ENCODE results near the gene RNF152.

Gene RNF152

DNA sequence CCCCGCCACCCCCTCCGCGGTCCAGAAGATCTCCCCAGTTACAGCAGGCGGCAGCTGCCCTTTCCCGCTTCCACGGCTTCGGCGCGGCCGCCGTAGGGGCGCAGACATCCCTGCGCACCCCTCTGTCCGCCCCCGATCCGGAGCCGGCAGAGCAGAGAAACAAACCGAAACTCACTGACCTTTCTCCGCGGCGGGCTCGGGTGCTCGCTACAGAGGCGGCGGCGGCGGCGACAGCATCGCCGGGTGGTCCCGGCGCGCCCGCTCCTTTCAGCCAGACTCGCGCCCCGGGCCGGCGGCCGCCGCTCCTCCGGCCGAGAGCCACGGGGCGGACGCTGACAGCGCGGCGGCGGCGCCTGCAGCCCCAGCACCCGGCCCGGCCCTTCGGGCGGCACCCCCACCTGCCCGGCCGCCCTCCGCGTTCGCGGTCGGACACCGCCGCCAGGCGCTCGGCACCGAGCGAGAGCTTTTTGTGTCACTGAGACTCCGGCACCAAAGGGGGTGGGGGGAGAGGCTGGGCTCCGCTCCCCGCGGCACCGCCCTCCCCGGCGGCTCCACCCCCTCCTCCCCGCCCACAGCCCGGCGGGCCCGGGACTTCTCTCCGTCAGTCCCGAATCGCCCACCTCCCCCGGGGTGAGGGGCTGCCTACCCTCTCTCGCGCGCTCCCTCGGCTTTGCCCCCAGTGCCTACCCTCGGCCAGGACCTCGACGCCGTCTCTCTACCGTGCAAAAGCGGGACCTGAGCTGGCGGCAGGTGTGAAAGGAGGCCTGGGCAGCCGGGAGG lies 1.4 kb upstream of the RNF152 start:
- peak; percentile 21 for DNase-seq

DNA sequence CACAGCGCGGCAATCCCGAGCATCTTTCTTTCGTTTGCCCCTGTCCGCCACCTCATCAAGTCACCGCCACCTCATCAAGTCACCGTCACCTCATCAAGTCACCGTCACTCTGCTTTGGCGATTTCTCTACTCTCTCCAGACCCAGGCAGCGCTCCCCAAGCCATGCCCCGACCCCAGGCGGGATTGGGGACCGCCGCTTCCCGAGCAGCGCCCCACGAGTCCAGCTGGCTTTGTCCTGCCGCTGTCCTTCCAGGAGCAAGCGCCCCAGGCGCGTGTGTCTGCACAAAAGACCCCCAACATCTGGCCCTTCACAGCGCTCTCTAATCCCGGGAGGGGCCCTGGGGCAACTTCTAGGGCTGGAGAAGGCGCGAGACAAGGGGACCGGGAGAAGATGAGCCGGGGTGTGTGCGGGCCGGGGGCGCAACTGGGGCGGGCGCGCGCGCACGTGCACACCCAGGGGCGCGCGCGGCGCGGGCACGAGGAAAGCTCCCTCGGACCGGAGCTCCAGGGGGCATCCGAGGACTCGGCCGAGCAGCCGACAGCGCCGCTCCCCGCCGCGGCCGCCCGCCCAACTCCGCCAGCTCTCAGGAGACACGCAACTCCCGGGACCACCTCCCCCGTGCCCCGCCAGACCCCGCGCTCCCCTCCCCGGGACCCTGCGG lies 633 bp upstream of the RNF152 start:
- DNase-seq, result no peak

DNA sequence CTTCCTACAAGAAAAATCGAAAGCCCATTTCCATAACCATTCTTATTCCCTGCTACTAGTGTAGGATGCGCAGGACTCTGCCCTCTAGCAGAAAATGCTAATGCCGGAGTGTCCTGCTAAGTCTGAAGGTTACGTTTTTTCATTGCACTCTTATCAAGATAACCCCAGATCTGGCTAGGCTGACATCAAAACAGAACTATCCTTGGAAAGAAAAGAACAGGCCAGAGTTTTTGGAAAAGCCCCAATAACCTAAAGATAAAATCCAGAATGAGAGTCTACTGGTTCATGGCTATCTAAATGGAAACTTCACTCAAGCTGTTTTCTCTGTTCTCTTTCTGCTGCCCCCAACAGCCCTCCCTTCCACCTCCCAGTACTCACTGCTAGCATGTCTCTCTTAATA lies 913 bp downstream of the RNF152 start:
- no peak for DNase-seq

DNA sequence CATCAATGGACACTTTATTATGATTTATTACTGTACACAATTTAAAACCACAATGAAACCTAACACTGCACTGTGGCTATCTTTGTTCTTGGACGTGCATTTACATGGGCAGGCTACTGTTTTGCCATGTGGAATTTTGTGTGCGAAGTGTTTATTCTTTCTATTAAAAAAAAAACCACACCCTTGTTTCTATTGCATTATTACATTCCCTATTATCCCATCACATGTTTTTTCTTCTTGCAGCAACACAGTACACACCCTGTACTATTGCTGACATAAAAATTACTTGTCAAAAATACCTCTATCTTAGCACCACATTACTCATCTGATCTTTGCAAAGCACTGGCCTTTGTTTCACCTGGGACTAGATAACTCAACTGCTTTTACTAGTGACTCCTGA lies 1.5 kb downstream of the RNF152 start:
- no peak for DNase-seq

DNA sequence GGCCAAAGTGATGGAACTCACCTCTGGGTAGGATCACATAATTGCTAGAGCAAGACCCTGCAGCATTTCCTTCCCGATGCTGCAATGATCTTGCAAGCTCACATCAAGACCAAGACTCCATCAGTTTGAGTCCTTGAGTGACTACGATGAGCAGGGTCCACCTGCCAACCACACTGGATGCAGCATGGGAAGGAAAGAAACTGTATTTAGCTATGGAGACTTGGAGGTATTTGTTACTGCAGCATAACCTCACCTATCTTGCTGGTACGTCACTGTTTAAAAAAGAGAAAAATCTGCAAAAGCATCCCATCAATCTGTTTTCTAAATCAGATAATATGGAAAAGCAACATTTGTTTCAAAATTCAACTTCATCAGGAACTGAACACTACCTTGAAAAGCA lies 2.5 kb downstream of the RNF152 start:
- no peak for DNase-seq

DNA sequence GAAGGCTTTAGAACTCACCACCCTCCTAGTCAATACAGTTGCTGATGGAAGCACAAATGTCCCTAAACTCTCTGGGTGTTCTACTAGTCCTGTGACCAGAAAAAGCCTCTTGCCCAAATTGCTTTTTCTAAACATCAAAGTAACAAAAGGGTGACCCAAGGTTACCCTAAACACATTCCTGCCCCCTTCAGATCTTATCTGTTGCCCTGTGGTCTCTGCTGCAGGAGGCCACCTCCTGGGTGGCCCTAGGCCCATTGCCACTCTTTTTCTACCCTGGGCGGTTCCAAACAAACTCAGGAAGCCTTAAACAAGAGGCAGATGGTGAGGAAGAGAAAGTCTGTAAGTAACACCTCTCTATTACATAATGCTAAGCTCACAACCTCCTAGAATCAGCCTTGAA lies 3.3 kb downstream of the RNF152 start:
- no peak for DNase-seq

DNA sequence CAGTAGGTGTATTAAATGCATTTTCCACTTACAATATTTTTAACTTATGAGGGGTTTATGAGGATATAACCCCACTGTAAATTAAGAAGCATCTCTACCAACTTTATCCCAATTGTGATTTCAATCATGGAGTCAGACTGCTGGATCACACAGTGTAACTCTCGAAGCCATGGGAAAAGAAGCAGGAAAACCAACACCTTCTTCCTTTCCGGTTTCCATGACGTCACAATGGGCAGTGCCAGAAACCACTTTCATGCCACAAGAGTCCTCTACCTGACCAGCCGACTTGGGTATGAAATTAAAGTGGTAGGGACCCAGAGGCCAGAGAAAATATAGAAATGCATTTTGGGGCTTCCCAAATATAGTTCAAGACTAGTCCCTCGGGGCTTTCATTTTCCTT lies 4.2 kb downstream of the RNF152 start:
- DNase-seq, result no peak

DNA sequence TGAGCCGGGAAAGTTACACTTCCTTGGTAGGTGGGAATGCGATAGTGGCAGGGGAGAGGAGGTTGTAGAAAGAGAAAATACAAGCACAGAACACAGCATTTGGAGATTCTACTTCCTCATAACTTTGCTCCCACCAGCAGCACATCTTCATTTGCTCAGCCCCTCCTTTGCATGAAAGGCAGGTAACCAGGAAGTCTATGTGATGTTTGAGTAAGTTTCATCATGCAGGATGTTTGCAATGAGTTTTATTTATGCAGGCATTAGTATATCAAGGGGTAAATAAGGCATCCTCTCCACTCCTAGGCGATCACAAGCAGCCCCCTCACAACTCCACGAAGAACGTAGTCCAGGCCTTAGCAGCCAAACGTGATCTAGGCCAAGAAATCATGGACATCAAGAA lies 5.0 kb downstream of the RNF152 start:
- DNase-seq, result no peak

DNA sequence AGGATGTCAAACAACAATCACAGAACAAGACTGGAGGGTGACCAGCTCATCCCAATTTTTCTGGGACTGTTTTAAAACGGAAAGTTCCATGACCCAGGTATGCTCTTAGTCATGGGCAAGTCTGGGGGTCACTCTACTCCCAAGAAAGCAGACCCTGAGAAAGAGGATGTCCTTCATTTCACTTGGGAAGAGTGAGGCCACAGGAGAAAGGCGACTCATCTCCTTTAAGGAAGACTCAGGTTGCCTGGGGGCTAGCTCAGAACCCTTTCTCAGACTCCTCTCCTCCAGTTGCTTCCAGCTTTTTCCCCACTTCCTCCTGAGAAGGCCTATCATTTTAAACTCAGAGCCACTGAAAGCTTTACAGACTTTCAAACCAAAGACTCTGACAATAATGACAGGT lies 9.3 kb downstream of the RNF152 start:
- DNase-seq, result no peak

DNA sequence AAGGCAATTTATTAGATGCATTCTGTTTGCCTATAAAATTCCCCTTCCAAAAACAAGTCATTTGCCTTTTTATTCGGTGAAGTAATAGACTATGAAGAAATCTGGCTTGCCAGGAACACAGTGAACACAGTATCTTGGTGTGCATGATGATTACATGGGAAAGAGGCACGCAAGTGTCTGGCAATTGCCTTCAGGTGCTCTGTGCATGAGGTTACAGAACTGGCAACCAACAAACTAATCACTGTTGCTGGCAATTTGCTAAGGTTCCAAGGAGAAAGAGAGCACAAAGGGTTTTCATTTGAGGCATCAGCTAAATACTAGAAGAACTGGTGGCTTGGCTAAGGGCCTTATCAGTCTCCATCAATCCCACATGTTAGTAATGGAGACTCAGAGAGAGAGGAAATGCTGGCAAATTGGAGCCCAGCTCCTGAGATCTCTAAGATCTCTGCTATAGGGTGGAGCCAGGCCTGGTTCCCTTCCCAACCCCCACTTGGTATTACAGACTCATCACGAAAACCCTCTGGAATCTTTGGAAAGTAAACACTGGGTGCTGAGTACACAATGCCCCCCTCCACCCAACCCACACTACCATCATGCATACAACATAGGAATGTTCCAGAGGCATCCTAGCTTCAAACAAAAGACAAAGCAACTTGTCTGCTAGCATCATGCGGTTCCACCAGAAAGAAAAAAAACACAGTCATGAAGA lies 10.4 kb downstream of the RNF152 start:
- no peak for DNase-seq

DNA sequence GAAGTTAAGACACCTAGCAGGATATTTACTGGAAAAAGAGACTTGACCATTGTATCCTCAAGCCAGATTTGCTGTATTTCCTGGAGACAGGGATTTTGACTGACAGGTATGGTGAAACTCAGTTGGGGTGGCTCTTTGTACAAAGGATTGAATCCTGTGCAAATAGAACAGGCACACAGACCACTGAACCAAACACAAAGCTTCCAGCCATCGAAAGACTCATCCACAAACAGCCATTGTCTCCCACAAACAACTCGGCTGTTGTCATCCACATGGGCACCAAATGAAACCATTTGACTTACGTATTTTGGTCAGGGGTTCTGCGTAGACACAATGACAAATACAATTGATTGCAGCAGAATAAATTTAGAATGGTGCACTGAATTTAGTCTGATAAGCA lies 15.9 kb downstream of the RNF152 start:
- no peak for DNase-seq

DNA sequence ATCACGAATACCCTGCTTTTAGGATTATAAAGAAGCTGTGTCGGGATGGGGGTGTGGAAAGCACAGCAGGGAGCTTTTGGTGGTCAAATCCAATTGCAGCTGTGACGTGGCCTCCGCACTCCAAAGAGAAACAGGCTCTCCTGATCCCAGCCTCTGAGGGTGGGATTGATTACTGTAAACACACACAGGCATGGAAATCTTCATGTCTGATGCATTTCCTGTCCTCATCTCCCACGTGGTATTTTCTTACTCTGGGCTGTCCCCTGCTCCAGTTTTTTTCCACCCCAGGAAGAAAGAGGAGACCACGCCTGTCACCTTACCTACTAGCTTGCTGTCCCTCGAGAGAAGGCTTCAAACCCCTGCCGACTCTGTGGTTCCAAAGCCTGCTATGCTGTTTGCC lies 22.7 kb downstream of the RNF152 start:
- DNase-seq, result no peak

DNA sequence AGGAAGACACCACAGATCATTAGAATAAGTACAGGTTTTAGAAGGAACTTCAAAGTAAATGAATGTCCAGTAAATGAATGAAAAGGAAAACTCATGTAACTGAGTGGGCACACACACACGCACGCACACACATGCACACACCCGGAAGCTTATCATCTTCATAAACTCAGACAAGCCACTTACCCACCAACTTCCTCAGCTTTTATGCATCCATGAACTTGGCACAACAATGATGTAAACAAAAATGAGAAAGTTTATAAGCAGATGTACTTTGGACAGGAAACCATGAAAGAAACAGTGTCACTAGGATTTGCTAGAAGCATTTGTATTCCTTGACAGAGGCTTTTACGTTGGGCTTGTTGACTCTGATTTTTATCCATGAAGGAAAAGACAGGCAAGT lies 23.2 kb downstream of the RNF152 start:
- DNase-seq, result no peak

DNA sequence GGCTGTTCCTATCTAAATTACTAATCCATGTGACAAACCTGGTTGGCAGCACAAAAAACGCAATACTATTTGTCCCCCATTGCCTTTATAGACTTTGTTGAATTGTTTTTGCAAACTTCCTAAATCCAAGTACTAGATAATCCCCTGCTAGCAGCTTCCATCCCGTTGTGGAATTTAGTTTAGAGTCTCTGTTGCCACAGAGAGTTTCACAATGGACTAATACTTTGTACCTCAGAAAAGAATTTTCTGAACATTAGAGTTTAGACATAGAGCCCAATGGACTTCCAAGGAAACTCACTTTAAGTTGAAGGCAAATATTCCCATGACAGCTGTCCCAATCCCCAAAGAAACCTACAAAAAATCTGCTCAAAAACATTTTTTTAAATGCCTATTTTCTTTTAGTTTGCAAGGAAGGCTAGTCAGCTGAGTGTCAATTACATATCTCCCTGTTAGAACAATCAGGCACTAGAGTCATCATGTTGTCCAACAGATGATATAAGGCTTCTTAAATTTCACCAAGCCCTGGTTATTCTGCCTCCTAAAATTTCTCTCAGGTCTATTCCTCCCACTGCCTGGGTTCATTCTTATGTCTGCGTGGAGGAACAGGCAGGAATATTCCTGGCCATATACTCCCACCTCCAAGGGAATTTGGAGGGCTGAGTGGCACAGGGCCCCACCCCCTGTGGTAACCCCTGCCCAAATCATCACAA lies 27.2 kb downstream of the RNF152 start:
- DNase-seq, result no peak

DNA sequence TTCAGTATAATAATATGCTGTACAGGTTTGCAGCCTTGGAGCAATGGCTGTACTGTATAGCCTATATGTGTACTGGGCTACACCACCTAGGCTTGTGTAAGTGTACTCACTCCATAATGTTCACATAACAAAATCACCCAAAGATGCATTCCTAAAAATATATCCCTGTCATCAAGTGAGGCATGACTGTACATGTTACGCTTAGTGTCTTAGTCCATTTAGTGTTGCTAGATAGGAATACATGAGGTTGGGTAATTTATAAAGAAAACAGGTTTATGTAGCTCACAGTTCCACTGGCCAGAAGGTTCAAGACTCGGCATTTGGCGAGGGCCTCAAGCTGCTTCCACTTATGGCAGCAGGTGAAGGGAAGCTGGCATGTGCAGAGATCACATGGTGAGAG lies 31.4 kb downstream of the RNF152 start:
- no peak for DNase-seq

DNA sequence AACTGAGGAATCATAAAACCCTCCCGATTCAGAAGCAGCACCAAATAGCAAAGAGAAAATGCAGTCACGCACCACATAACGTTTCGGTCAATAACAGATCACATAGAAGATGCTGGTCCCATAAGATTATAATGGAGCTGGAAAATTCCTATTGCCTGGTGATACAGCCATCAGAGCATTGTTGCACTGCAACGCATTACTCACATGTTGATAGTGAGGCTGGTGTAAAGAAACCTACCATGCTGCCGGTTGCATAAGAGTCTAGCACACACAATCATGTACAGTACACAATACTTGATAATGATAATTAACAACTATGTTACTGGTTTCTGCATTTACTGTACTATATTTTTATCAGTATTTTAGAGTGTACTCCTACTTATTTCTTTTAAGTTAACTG lies 32.5 kb downstream of the RNF152 start:
- no peak for DNase-seq

DNA sequence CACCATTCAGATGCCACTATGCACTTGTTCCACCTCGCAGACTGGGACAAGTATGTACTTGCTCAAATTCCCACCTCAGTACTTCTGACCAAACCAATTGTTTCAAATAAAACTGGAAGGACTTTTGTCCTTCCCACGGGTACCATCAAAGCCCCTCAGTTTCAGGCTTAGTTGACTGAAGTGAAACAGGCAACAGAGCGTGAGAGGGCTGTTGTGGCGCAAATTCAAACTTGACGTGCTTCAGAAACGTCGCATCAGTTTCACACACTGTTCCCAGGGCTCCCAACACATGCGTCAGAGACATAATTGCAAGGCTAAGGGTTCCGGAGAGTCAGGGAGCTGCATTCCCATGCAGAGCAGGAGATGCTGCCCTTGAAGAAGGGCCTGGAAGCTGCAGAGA lies 33.7 kb downstream of the RNF152 start:
- no peak for DNase-seq

DNA sequence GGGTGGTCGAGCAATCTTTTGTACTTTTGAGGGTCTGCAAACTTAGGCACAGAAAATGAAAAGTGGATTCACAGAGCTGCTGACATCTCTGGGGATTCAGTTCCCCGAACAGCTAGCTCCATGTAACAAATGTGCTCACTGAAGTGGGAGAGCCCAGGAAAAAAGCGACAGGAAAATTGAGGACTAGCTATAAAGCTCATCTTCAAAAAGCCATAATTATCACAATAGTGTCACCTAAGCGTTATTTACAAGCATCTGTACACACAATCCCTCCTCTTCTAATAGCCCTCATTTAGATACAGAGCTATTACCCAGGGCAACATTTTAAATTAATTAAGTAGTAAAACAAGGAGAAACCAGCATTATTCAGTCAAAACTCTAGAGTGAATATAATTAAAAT lies 36.1 kb downstream of the RNF152 start:
- DNase-seq, result no peak

DNA sequence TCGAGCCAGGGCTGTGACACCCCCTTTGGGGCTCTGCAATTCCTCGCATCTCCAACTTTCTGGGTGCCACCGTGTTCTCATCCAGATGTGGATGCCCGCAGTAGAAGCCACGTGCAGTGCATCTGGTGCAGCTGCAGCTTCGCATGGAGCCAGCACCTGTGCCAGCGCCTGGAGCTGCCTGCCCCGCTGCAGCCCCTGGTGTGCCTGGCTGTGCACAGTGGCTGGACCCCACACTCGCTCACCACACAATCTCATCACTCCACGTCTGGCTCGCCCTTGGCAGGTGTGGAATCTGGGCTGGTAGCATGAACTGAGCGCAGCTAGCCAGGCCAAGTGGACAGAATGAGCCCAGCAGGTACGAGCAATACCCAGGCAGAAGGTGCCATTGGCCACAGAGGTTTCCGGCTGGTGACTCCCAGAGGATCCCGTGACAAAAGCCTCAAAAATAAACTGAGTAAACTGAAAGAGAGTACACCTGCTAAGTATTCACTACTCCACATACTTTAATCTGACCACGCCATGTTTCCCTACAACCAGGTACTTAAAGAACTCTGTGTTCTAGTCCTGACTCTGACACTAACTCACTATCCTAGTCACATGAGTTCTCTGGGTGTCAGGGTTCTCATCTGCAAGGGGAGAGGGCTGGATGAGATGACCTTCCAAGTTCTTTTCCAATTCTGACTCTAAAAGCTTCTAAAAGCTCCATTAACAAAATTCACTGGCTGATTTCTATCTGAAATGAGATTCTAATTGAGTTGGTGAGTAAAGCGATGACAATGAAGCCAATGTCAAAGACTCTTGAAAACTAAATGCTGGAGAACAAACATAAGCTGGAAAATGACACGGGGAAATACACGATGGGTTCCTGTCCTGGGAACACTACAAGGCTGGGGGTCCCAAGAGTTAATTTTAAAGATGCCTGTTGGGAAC lies 37.1 kb downstream of the RNF152 start:
- no peak for DNase-seq

DNA sequence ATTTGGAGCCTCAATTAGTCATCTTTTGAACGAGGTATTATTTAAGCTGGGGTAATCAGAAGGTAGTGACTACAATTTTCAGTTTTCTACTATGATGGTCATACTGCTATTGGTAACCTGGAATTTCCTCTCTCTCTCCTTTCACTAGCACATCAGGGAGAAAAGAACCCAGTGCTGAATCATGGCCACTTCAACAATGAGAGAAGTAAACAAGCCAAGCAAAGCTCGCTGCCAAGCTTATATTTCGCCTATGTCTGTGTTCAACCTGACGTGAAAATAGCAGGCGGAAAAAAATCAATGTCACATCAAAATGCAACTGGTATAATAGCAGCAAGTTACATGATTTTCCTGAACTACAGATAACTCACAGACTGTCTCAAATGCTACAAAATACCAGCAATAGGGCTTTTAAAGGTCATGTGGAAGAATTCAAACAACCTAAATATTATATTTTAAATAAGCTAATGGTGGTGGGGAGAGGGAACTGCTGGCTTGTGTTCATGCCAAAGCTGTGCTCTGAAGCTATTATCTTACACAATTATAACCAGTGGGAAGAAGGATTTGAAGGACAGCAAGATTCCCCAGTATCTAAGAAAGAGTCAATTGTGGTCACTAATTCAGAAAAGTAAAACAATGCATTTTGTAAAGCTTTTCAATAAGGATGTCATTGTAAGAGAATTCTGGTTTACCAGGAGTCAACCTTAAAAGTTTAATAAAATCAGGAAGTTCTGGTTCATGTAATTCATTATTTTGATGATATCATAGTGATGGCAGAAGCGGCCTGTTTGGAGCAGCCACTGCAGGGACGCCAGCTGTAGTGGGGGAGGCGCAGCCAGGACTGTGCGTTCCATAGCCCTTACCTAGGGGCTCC lies 38.0 kb downstream of the RNF152 start:
- DNase-seq, result peak; percentile 8

DNA sequence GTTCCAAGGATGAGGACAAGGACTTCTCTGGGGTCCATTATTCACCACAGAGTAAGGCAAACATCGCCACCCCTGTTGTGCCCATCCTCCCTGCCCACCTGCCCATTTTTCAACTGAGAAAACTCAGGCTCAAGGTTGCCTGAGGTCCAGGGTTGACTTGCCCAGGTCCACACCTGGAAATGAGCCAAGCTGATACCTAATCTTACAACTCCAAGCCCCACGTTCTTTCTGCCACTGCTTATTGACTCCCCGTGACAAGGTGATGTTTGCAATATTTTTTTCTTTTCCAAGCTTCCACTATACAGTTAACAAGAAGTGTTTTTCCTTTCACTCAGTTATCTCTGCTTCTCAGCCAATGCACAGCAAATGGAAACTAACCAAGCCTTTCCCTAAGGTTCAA lies 39.0 kb downstream of the RNF152 start:
- DNase-seq, result no peak

Data from DMS79 treated with DMSO at 0.1 percent for 48 hours (cell line).